ENCODE data around the gene LRP2.
"Not testable (repeated sequence)": the region's sequence is repeated elsewhere in the genome, so short reads cannot be mapped to it uniquely, and the experiment has no call there.

LRP2 gene

GRCh38 chr2:169139993-169140767 is 222.2 kb downstream of the LRP2 start:
- no peak for DNase-seq (ENCODE audit: low read depth)
- no peak overlapping the region for H3K4me3 ChIP-seq (ENCODE audit: low read length)
- TF ChIP-seq, protein P1, sequence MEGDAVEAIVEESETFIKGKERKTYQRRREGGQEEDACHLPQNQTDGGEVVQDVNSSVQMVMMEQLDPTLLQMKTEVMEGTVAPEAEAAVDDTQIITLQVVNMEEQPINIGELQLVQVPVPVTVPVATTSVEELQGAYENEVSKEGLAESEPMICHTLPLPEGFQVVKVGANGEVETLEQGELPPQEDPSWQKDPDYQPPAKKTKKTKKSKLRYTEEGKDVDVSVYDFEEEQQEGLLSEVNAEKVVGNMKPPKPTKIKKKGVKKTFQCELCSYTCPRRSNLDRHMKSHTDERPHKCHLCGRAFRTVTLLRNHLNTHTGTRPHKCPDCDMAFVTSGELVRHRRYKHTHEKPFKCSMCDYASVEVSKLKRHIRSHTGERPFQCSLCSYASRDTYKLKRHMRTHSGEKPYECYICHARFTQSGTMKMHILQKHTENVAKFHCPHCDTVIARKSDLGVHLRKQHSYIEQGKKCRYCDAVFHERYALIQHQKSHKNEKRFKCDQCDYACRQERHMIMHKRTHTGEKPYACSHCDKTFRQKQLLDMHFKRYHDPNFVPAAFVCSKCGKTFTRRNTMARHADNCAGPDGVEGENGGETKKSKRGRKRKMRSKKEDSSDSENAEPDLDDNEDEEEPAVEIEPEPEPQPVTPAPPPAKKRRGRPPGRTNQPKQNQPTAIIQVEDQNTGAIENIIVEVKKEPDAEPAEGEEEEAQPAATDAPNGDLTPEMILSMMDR (conservative IDR thresholded peaks at IDR 0.05; ENCODE audit: low read length), result no peak

GRCh38 chr2:169139145-169139544 is 223.2 kb downstream of the LRP2 start:
- DNase-seq (ENCODE audit: low read depth), result no peak
- TF ChIP-seq, protein P1 (conservative IDR thresholded peaks at IDR 0.05; ENCODE audit: low read length), result no peak
- no peak overlapping the region for H3K4me3 ChIP-seq (ENCODE audit: low read length)

GRCh38 chr2:169137924-169138323 is 224.4 kb downstream of the LRP2 start:
- H3K4me3 ChIP-seq (ENCODE audit: low read length), result no peak overlapping the region
- TF ChIP-seq, protein P1 (conservative IDR thresholded peaks at IDR 0.05; ENCODE audit: low read length), result no peak
- no peak for DNase-seq (ENCODE audit: low read depth)

GRCh38 chr2:169136885-169137534 is 225.3 kb downstream of the LRP2 start:
- TF ChIP-seq, protein P1 (conservative IDR thresholded peaks at IDR 0.05; ENCODE audit: low read length), result no peak
- no peak for DNase-seq (ENCODE audit: low read depth)
- no peak overlapping the region for H3K4me3 ChIP-seq (ENCODE audit: low read length)

DNA sequence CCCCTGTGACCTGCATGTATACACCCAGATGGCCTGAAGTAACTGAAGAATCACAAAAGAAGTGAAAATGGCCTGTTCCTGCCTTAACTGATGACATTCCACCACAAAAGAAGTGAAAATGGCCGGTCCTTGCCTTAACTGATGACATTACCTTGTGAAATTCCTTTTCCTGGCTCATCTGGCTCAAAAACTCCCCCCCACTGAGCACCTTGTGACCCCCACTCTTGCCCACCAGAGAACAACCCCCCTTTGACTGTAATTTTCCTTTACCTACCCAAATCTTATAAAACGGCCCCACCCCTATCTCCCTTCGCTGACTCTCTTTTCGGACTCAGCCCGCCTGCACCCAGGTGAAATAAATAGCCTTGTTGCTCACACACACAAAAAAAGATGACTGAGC is 225.9 kb downstream of the LRP2 start:
- DNase-seq (ENCODE audit: low read depth); H3K4me3 ChIP-seq (ENCODE audit: low read length): not testable (repeated sequence)

- not testable (repeated sequence) for DNase-seq (ENCODE audit: low read depth); H3K4me3 ChIP-seq (ENCODE audit: low read length)
Observed at GRCh38 chr2:169134272-169134671, 228.1 kb downstream of the LRP2 start.

DNA sequence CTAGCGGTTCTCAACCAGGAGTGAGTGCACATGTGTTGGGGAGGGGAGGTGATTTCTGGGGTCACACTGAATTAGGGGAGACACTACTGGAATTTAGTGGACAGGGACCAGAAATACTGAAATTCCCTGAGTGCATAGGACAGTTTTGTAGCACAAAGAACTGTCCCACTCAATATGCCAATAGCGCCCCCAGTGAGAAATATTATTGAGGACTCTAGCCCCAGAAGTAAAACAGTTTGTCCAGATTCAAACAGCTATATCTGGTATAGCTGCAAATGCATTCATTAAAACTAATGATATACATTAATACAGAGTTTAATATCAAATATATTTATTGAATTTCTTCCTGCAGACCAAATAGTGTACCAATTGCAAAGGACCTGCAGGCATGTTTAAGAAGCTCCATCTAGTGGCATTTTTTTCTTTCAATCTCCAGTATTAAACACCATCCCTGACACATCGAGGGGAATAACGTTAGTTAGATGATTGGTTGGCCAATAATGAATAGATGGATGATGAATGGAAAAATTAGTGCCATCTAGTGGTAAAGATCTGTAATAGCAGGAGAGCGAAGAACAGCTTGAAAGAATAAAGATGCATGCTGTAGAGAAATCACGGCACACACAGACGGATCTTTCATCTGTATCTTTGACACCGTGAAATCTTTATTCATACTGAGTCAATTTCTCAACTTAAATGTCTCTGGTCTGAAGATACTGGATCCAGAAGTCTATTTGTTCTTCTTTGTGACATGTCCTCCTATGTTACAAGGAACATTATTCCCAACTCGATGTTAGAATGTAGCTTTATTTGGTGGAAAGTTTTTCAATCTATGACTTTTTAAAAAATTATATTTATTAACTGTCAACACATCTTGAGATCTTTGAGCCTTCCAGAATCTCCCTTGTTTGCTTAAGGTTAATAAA is 230.5 kb downstream of the LRP2 start:
- TF ChIP-seq, protein P1 (conservative IDR thresholded peaks at IDR 0.05; ENCODE audit: low read length), result peak; percentile 83
- peak; percentile 33 for DNase-seq (ENCODE audit: low read depth)
- H3K4me3 ChIP-seq (ENCODE audit: low read length), result no peak overlapping the region

Measured in AG10803 (cell line).